Nephron progenitor cell (in vitro differentiated cells): ENCODE measurements around the gene PLPPR5.
"Not testable (repeated sequence)": the region's sequence is repeated elsewhere in the genome, so short reads cannot be mapped to it uniquely, and the experiment has no call there.

ENCODE experiments used
- DNase-seq: peaks from one replicate; pipeline ENCODE4 v3.0.0; 2021
- H3K27ac Mint-ChIP-seq: 2 replicates; pipeline ENCODE4 v1.8.0; 2021; ENCODE audit warnings: mild to moderate bottlenecking, moderate library complexity, mixed read lengths
- H3K27me3 Mint-ChIP-seq: 2 replicates; pipeline ENCODE4 v1.8.0; 2021; ENCODE audit warnings: mild to moderate bottlenecking, low read depth, mixed read lengths; ENCODE audit not compliant: poor library complexity
- H3K36me3 Mint-ChIP-seq: 2 replicates; pipeline ENCODE4 v1.8.0; 2021; ENCODE audit warnings: low read depth, mixed read lengths
- H3K4me1 Mint-ChIP-seq: 2 replicates; pipeline ENCODE4 v1.8.0; 2021; ENCODE audit warnings: mixed read lengths
- H3K4me3 Mint-ChIP-seq: 2 replicates; pipeline ENCODE4 v1.8.0; 2021; ENCODE audit warnings: mild to moderate bottlenecking, moderate library complexity, mixed read lengths
- H3K9me3 Mint-ChIP-seq: 2 replicates; pipeline ENCODE4 v1.8.0; 2021; ENCODE audit warnings: mild to moderate bottlenecking, moderate library complexity, mixed read lengths
- CTCF ChIP-seq: fragments of 200-600 bp; sonication (generic); IDR thresholded peaks from 2 replicates; pipeline ENCODE4 v1.5.0; 2021; ENCODE audit warnings: antibody characterized with exemption

The PLPPR5 gene

GRCh38 chr1:98896711-98897445, 107.8 kb downstream of the PLPPR5 start:
- Mint-ChIP-seq H3K9me3 (peaks cover 6% of the 10 kb centered on the region), H3K27ac (no peak overlapping the region), H3K36me3 (no peaks in the 10 kb centered on the region), H3K4me3 (no peak overlapping the region), H3K27me3 (peaks cover 5% of the 10 kb centered on the region), H3K4me1 (no peaks in the 10 kb centered on the region)
- DNase-seq, result peak; percentile 57
- no peak for TF ChIP-seq CTCF

GRCh38 chr1:98893371-98893770, 111.3 kb downstream of the PLPPR5 start:
- H3K36me3 Mint-ChIP-seq, result no peaks in the 10 kb centered on the region
- H3K4me3 Mint-ChIP-seq, result no peak overlapping the region
- no peak for DNase-seq
- H3K27ac Mint-ChIP-seq, result no peak overlapping the region
- peaks cover 2% of the 10 kb centered on the region for H3K4me1 Mint-ChIP-seq
- peaks cover 1% of the 10 kb centered on the region for H3K27me3 Mint-ChIP-seq
- TF ChIP-seq CTCF, result no peak
- H3K9me3 Mint-ChIP-seq, result peaks cover 6% of the 10 kb centered on the region

GRCh38 chr1:98888869-98889268, 115.8 kb downstream of the PLPPR5 start:
- Mint-ChIP-seq H3K4me1 (peaks cover 5% of the 10 kb centered on the region), H3K27ac (no peak overlapping the region), H3K4me3 (no peak overlapping the region), H3K27me3 (no peaks in the 10 kb centered on the region), H3K9me3 (no peaks in the 10 kb centered on the region), H3K36me3 (no peaks in the 10 kb centered on the region)
- TF ChIP-seq CTCF, result no peak
- DNase-seq, result no peak

- TF ChIP-seq CTCF, result no peak
- peaks cover under 1% of the 10 kb centered on the region for H3K9me3 Mint-ChIP-seq
- no peak for DNase-seq
- no peak overlapping the region for H3K4me3 Mint-ChIP-seq
- peaks cover 5% of the 10 kb centered on the region for H3K4me1 Mint-ChIP-seq
- H3K36me3 Mint-ChIP-seq, result no peaks in the 10 kb centered on the region
- no peak overlapping the region for H3K27ac Mint-ChIP-seq
- no peaks in the 10 kb centered on the region for H3K27me3 Mint-ChIP-seq
These were observed 117.2 kb downstream of the PLPPR5 start for GRCh38 chr1:98887507-98887906.

- H3K36me3 Mint-ChIP-seq, result no peaks in the 10 kb centered on the region
- no peak overlapping the region for H3K27ac Mint-ChIP-seq
- TF ChIP-seq CTCF, result no peak
- H3K4me3 Mint-ChIP-seq, result no peak overlapping the region
- no peaks in the 10 kb centered on the region for H3K27me3 Mint-ChIP-seq
- DNase-seq, result no peak
- H3K9me3 Mint-ChIP-seq, result peaks cover 18% of the 10 kb centered on the region
- H3K4me1 Mint-ChIP-seq, result peaks cover 5% of the 10 kb centered on the region
These were observed 119.8 kb downstream of the PLPPR5 start for GRCh38 chr1:98884864-98885263.

- Mint-ChIP-seq H3K4me1 (no peaks in the 10 kb centered on the region), H3K27ac (no peak overlapping the region), H3K9me3 (peaks cover 24% of the 10 kb centered on the region), H3K27me3 (no peaks in the 10 kb centered on the region), H3K36me3 (no peaks in the 10 kb centered on the region), H3K4me3 (no peak overlapping the region)
- TF ChIP-seq CTCF, result no peak
- no peak for DNase-seq
These were observed 122.8 kb downstream of the PLPPR5 start for GRCh38 chr1:98881901-98882300.

- not testable (repeated sequence) for H3K27ac Mint-ChIP-seq, H3K4me1 Mint-ChIP-seq, H3K27me3 Mint-ChIP-seq, H3K4me3 Mint-ChIP-seq, H3K36me3 Mint-ChIP-seq, DNase-seq
- peaks cover 24% of the 10 kb centered on the region for H3K9me3 Mint-ChIP-seq
These were observed 123.4 kb downstream of the PLPPR5 start for GRCh38 chr1:98881234-98881633.
